ENCODE results near the gene GATB.

- TF ChIP-seq KAT2A (conservative IDR thresholded peaks at IDR 0.05; ENCODE audit: control insufficient read depth, low read depth, low read length) (no peak), POLR2A (IDR thresholded peaks at IDR 0.05; ENCODE audit: low read depth, low read length) (no peak), NR2C2 (IDR thresholded peaks at IDR 0.05; ENCODE audit: borderline replicate concordance, control insufficient read depth, insufficient read length, low read depth) (no peak), ESRRA (IDR thresholded peaks at IDR 0.05; ENCODE audit: low read length) (no peak), FOXM1 (IDR thresholded peaks at IDR 0.05; ENCODE audit: low read depth, low read length) (no peak), SMC3 (IDR thresholded peaks at IDR 0.05; ENCODE audit: borderline replicate concordance, low read length) (no peak), CTCF (IDR thresholded peaks at IDR 0.05 in 2 of 3, conservative IDR thresholded peaks at IDR 0.05 in 1 of 3; ENCODE audit: control insufficient read depth in 2 of 3, extremely low read depth in 1 of 3, insufficient read depth in 1 of 3, low read depth in 3 of 3, low read length in 3 of 3) (no peak), SIN3A (IDR thresholded peaks at IDR 0.05; ENCODE audit: low read depth, low read length) (no peak), EP300 (IDR thresholded peaks at IDR 0.05; ENCODE audit: borderline replicate concordance in 1 of 2, control insufficient read depth in 1 of 2, low read depth in 2 of 2, low read length in 2 of 2) (no peak)
- TF ChIP-seq, protein P1, sequence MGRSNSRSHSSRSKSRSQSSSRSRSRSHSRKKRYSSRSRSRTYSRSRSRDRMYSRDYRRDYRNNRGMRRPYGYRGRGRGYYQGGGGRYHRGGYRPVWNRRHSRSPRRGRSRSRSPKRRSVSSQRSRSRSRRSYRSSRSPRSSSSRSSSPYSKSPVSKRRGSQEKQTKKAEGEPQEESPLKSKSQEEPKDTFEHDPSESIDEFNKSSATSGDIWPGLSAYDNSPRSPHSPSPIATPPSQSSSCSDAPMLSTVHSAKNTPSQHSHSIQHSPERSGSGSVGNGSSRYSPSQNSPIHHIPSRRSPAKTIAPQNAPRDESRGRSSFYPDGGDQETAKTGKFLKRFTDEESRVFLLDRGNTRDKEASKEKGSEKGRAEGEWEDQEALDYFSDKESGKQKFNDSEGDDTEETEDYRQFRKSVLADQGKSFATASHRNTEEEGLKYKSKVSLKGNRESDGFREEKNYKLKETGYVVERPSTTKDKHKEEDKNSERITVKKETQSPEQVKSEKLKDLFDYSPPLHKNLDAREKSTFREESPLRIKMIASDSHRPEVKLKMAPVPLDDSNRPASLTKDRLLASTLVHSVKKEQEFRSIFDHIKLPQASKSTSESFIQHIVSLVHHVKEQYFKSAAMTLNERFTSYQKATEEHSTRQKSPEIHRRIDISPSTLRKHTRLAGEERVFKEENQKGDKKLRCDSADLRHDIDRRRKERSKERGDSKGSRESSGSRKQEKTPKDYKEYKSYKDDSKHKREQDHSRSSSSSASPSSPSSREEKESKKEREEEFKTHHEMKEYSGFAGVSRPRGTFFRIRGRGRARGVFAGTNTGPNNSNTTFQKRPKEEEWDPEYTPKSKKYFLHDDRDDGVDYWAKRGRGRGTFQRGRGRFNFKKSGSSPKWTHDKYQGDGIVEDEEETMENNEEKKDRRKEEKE (IDR thresholded peaks at IDR 0.05): no peak
Observed at GRCh38 chr4:151770154-151770553, 9.3 kb upstream of the GATB start.

Data from GM12878 (cell line).